Measurements from ENCODE around the gene TPBGL.
"Not testable (repeated sequence)": the region's sequence is repeated elsewhere in the genome, so short reads cannot be mapped to it uniquely, and the experiment has no call there.

TPBGL gene

GRCh38 chr11:75273411-75274391 is 33.1 kb downstream of the TPBGL start:
- no peak for DNase-seq

- not testable (repeated sequence) for DNase-seq
These were observed 34.1 kb downstream of the TPBGL start for GRCh38 chr11:75274716-75275115.

GRCh38 chr11:75275581-75275980 is 35.0 kb downstream of the TPBGL start:
- no peak for DNase-seq

GRCh38 chr11:75276186-75276585 is 35.6 kb downstream of the TPBGL start:
- DNase-seq, result no peak

GRCh38 chr11:75276686-75277085 is 36.1 kb downstream of the TPBGL start:
- DNase-seq, result no peak

- DNase-seq, result no peak
These were observed 36.7 kb downstream of the TPBGL start for GRCh38 chr11:75277211-75277805.

GRCh38 chr11:75277991-75278790 is 37.6 kb downstream of the TPBGL start:
- no peak for DNase-seq

- DNase-seq, result no peak
These were observed 38.7 kb downstream of the TPBGL start for GRCh38 chr11:75279273-75279672.

GRCh38 chr11:75280227-75280701 is 39.7 kb downstream of the TPBGL start:
- no peak for DNase-seq

- no peak for DNase-seq
These were observed 40.3 kb downstream of the TPBGL start for GRCh38 chr11:75280770-75281468.

- no peak for DNase-seq
These were observed 41.0 kb downstream of the TPBGL start for GRCh38 chr11:75281469-75282095.

- DNase-seq, result no peak
These were observed 42.9 kb downstream of the TPBGL start for GRCh38 chr11:75283391-75283931.

- no peak for DNase-seq
These were observed 45.3 kb downstream of the TPBGL start for GRCh38 chr11:75285776-75286360.

- no peak for DNase-seq
These were observed 46.4 kb downstream of the TPBGL start for GRCh38 chr11:75286826-75287465.

- DNase-seq, result no peak
These were observed 47.0 kb downstream of the TPBGL start for GRCh38 chr11:75287579-75287978.

GRCh38 chr11:75289511-75289760 is 48.9 kb downstream of the TPBGL start:
- DNase-seq, result no peak

- no peak for DNase-seq
These were observed 49.3 kb downstream of the TPBGL start for GRCh38 chr11:75289919-75290318.

- DNase-seq, result no peak
These were observed 51.2 kb downstream of the TPBGL start for GRCh38 chr11:75291741-75292140.

- DNase-seq, result no peak
These were observed 52.4 kb downstream of the TPBGL start for GRCh38 chr11:75292943-75293342.
